IPS-11a (cell line): Measurements from ENCODE around the gene AMBRA1.

ENCODE experiments used
- H3K4me3 ChIP-seq: one replicate; pipeline ENCODE4 v1.5.1; 2013; ENCODE audit warnings: low read depth, low read length, control low read depth

AMBRA1 gene

GRCh38 chr11:46480166-46480726 is 113.6 kb downstream of the AMBRA1 start:
- H3K4me3 ChIP-seq = no peak overlapping the region

GRCh38 chr11:46479601-46480000 is 114.2 kb downstream of the AMBRA1 start:
- H3K4me3 ChIP-seq = no peak overlapping the region

- no peak overlapping the region for H3K4me3 ChIP-seq
Observed at GRCh38 chr11:46478196-46478595, 115.6 kb downstream of the AMBRA1 start.

DNA sequence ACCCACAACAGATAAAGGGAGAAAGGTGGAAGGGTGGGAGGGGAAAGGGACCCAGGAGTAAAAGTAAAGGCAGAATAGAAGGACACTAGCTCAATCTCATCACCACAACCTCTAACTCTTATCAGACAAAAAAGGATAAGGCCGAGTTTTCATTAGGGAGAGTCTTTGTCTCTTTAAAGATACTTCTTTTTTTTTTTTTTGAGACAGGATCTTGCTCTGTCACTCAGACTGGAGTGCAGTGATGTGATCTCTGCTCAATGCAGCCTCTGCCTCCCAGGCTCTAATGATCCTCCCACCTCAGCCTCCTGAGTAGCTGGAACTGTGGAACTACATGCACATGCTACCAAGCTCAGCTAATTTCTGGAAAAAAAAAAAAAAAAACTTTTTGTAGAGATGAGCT is 116.7 kb downstream of the AMBRA1 start:
- no peak overlapping the region for H3K4me3 ChIP-seq

DNA sequence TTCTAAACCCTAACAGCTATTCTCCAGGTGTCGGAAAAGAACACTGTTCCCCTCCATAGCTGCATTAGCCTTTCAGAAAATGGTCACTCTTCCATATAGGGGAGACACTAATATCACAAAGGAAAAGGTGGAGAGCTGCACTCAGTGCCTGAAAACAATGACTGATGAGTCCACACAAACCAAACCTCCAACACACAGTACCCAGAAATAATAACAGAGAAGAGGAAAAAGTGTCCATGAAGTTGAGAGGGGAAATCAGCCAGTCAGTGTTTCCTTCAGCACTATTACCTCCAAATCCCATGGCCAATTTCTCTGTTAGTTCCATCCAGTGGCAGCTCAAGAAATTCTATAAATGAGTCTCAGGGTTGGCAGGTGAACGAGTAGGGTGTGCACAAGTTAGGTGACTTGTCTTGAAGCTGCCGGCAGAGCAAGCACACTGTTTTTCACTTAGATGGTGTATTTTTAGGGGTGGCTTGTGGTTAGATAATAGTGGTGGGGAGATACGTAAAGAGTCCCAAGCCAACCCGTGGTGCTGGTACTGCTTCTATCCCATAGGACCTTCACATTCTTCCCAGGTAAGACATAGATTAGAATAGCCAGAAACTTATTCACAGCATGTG is 117.8 kb downstream of the AMBRA1 start:
- H3K4me3 ChIP-seq = no peak overlapping the region

GRCh38 chr11:46475051-46475925 is 118.5 kb downstream of the AMBRA1 start:
- H3K4me3 ChIP-seq = no peak overlapping the region

GRCh38 chr11:46472662-46472994 is 121.2 kb downstream of the AMBRA1 start:
- H3K4me3 ChIP-seq = no peak overlapping the region

DNA sequence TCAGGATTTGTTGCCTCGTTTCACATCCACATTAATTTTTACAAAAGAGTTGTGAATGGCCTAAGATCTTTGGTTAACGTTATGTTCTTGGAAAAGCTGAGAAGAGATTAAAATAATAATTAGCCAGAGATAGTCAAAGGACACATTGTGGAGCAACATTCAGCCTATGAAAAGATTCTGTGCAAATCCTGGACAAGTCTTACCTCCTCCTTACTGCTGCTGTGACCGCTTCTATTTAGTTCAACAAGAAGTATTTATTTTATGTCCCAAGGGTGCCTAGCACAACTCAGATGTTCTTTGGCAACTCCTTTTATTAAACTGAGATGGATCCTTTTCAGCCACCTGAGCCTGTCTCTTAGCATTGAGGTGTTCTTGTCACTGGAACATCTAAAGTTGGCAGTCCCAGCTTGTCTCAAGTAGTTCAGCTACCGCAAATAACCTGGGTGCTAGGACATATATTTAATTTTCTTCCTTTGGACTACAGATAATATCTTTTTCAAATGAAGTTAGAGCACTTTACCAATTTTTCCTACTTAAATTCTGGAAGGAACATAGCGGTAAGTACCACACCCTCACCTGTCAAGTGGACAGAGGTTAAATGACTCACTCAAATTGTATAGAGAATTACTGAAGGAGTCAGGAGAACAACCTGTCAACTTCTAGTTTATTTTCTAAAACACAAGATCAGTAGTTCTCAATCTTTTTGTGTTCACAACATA is 121.7 kb downstream of the AMBRA1 start:
- H3K4me3 ChIP-seq = no peak overlapping the region

DNA sequence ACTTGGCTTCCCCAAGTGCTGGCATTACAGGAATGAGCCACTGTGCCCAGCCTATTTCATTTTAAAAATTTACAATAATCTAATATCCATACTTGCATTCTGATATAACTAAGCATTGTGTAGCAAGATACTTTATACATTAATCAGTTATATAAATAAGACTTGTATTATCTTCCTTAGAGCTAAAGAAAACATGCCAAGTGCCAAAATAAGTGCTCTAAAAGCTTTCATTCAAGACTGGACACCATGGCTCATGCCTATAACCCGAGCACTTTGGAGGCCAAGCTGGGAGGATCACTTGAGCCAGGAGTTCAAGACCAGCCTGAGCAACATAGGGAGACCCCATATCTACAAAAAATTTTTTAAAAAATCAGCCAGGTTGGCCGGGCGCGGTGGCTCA is 123.9 kb downstream of the AMBRA1 start:
- H3K4me3 ChIP-seq = no peak overlapping the region

DNA sequence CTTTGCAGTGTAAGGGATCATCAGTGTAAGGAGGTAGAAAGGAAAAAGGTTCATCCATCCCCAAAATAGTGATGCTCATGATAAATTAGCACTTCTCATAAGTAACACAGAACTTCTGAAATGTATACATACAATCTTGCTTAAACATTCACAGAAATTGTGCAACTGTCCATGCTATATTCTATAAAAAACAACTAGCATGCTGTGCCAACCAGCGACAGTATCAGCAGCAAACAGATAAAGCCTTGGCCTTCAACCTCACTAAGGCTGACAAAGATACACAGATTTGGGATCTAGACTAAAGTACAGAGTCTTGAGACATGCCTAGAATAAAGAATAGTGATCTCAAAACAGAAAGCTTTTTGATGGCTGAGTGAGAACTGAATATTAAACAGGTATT is 128.1 kb downstream of the AMBRA1 start:
- H3K4me3 ChIP-seq = no peak overlapping the region

DNA sequence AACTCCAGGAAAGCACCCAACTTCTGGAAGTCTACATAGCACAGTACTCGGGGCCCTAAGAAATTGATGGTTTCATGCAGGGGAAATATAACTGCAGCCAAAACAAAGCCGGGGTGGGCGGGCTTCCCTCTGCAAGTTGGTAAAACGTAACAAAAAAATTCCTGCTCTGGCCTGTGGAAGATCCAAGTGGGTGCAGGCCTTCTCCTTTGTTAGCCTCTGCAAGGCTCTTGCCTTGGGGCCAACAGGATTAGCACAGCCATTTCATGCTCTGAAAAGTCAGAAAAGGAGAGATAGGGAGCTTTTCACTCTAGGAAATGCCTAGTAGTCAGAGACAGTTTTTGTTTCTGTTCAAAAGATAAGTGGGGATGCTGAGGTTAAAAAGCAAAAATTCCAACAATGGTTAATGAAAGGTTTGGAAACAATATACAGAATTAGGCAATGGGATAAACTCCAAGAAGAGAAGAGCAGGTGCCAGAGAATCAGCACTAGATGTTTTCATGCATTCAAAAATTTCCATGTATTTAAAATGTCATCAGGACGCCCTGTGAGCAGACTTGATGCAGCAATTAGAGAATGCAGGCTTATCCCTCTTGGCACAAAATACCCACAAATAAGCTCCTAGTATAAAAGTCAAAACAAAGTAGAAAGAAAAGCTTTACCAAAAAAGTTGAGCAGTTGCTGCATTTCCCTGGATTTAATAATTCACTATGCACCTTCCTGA is 130.0 kb downstream of the AMBRA1 start:
- no peak overlapping the region for H3K4me3 ChIP-seq

- H3K4me3 ChIP-seq = no peak overlapping the region
Observed at GRCh38 chr11:46461461-46461927, 132.3 kb downstream of the AMBRA1 start.

- no peak overlapping the region for H3K4me3 ChIP-seq
Observed at GRCh38 chr11:46458491-46458890, 135.3 kb downstream of the AMBRA1 start.

DNA sequence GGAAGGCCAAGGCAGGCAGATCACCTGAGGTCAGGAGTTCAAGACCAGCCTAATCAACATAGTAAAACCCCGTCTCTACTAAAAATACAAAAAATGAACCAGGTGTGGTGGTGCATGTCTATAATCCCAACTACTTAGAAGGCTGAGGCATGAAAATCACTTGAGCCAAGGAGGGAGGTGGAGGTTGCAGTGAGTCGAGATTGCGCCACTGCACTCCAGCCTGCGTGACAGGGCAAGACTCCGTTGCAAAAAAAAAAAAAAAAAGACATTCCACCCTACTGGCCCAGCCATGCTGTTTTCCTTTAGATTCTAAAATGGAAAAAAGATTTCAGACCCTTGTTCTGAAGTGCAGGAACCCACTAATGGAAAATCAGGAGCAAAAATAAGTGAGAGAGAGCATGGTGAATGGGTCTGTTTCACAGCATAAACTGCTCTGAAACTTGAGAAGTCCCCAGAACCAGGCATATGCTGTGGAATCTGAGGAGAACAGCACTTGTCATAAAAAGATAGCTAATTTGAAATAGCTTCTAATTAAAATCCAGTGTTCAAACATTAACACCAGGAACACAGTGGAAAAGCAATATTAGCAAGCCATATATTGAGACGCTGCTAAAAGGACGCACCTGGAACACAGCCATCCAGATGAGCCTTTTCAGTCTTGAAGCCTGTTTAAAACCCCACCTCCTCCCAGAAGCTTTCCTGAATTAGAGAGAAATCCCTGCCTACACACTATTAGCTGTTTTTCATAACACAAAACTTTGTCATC is 136.0 kb downstream of the AMBRA1 start:
- no peak overlapping the region for H3K4me3 ChIP-seq

DNA sequence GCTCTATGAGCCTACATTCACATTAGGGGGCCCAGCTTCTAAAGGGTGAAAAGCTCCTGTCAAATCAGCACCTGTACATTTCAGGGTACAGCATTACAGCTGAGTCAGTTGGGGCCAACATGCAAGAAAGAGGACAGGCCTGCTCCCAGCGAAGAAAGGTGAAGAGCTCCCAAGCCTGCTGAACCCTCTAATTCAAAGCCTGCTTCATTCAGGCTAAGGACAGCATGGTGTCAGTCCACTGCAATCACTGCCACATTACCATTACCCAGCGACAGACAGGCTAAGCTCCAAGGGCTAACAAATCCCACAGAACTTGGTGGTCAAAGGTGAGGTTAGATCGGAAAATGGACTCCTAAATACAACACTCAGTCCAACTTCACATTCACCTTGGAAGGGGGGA is 136.8 kb downstream of the AMBRA1 start:
- H3K4me3 ChIP-seq = no peak overlapping the region

DNA sequence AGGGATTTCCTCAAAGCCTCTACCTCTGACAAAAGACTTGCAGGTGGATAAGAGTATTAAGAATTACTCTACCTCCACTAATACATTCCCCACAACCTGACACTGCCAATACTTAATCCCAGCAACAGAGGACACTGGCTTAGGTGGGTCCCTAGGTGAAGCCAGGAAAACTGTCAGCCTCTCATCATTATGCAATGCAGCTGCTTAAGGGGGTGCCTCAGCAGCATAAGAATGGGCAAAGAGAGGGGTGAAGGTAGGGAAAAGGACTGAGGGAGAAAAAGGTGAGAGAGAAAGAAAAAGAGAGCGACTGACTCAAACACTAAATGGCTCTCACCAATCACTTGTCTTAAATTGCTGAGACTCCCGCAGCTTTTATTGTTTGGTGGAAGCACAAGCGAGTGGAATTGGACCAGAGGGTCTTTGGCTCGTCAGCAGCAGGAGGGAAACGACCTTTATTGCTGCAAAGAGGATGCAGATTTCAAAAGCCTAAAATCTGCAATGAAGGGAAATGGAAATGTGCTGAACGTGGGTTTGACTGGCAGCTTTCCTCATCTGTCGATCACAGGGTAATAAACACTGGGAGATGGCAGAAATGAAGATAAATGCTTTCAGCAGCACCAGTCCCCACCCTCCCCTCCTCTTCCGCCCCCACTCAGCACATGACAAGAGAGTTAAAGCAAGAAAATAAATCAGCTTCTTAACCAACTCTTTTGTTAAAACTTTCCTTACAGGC is 137.4 kb downstream of the AMBRA1 start:
- no peak overlapping the region for H3K4me3 ChIP-seq

- no peak overlapping the region for H3K4me3 ChIP-seq
Observed at GRCh38 chr11:46455834-46456233, 138.0 kb downstream of the AMBRA1 start.

- H3K4me3 ChIP-seq = no peak overlapping the region
Observed at GRCh38 chr11:46452918-46453517, 140.8 kb downstream of the AMBRA1 start.

- H3K4me3 ChIP-seq = no peak overlapping the region
Observed at GRCh38 chr11:46451759-46452158, 142.1 kb downstream of the AMBRA1 start.
